Panc1 (cell line): ENCODE data around the gene MYO18A. TPM values are rescaled to one million over a fixed set of nuclear protein-coding genes. Genes with fewer than 3 reads are reported as not detected.

Source experiments
- ATAC-seq: fragments of 200-7000 bp; cut with Tn5 transposase; 2 replicates; pipeline ENCODE4 v1.9.1; 2020; ENCODE audit warnings: mild to moderate bottlenecking, moderate library complexity
- BruUV-seq: library from RNA; stranded (reverse); fragments of 400-500 nt; replicated peaks from 2 replicates; lab custom pipeline; 2021; lab: Mats Ljungman, UMichigan
- CTCF ChIA-PET: fragments of 300-600 bp; sonication (Branson Sonifier 250); formaldehyde crosslinking; loops from one replicate; lab custom pipeline; 2022; ENCODE audit warnings: antibody characterized with exemption; lab: Charles Lee
- POLR2A ChIA-PET: fragments of 300-600 bp; sonication (Branson Sonifier 250); formaldehyde crosslinking; loops from one replicate; lab custom pipeline; 2022; ENCODE audit warnings: antibody characterized with exemption; lab: Charles Lee
- DNase-seq: peaks from one replicate; pipeline ENCODE4 v3.0.0-alpha.2; 2010; ENCODE audit warnings: low read depth, low spot score
- H3K27ac ChIP-seq: 2 replicates; pipeline ENCODE4 v1.5.1; 2011; ENCODE audit warnings: mild to moderate bottlenecking, low read length, inconsistent platforms
- H3K27me3 ChIP-seq: fragments of 200-500 bp; sonication (Bioruptor generic); 2 replicates; pipeline ENCODE4 v1.6.0; 2014; ENCODE audit warnings: low read length, inconsistent platforms; ENCODE audit not compliant: control insufficient read depth, insufficient read depth
- H3K36me3 ChIP-seq: fragments of 200-500 bp; sonication (Bioruptor generic); 2 replicates; pipeline ENCODE4 v1.5.1; 2014; ENCODE audit warnings: inconsistent platforms, mild to moderate bottlenecking, low read length, moderate library complexity; ENCODE audit not compliant: control insufficient read depth, insufficient read depth
- H3K4me1 ChIP-seq: 2 replicates; pipeline ENCODE4 v1.5.1; 2011; ENCODE audit warnings: inconsistent platforms, mild to moderate bottlenecking, low read length, moderate library complexity; ENCODE audit not compliant: control insufficient read depth, insufficient read depth
- H3K4me3 ChIP-seq, 2 experiments: 2 replicates each; pipeline ENCODE4 v1.5.1; 2011 to 2012; ENCODE audit warnings: low read depth in 2 of 2, low read length in 2 of 2, mild to moderate bottlenecking in 2 of 2, inconsistent platforms in 1 of 2, moderate library complexity in 1 of 2
- H3K9me3 ChIP-seq: fragments of 200-500 bp; sonication (Bioruptor generic); 2 replicates; pipeline ENCODE4 v1.5.1; 2014; ENCODE audit warnings: low read depth, mild to moderate bottlenecking, inconsistent platforms, low read length, moderate library complexity; ENCODE audit not compliant: control insufficient read depth, insufficient read depth
- POLR2AphosphoS5 ChIP-seq: IDR thresholded peaks from 2 replicates; pipeline ENCODE4 v1.6.1; 2012; ENCODE audit warnings: mild to moderate bottlenecking, low read depth, low read length, moderate library complexity
- SIN3A ChIP-seq: IDR thresholded peaks from 2 replicates; pipeline ENCODE4 v1.6.1; 2012; ENCODE audit warnings: low read depth, mild to moderate bottlenecking, low read length, moderate library complexity, borderline replicate concordance; ENCODE audit not compliant: insufficient read depth
- TCF7L2 ChIP-seq: IDR thresholded peaks from 2 replicates; pipeline ENCODE4 v1.6.1; 2011; ENCODE audit warnings: mild to moderate bottlenecking, low read depth, low read length, inconsistent platforms
- in situ Hi-C: cut with HindIII; loops from 2 replicates; pipeline ENCODE4 v1.10.0; 2016; ENCODE audit warnings: low sequenced_read_pairs, low pct_unique_long_range_greater_than_20kb
- intact Hi-C: fragments of 100-400 bp; cut with micrococcal nuclease; formaldehyde crosslinking; loops from one replicate; pipeline ENCODE4 v1.10.0; 2022; ENCODE audit not compliant: unreplicated experiment
- total RNA-seq: library from RNA; stranded (reverse); gene quantifications from one replicate; pipeline ENCODE4 v1.2.1, GENCODE V29; 2021; ENCODE audit not compliant: unreplicated experiment
- TF ChIP-seq, protein P1 (sequence below), 2 experiments: IDR thresholded peaks; 2 replicates each; pipeline ENCODE4 v1.6.1; 2011 to 2012; ENCODE audit warnings: low read depth in 2 of 2, control low read depth in 1 of 2, low read length in 1 of 2, mild to moderate bottlenecking in 1 of 2, moderate library complexity in 1 of 2; ENCODE audit not compliant: insufficient read depth in 1 of 2
- TF ChIP-seq, protein P2 (sequence below): fragments of 450-650 bp; IDR thresholded peaks from 2 replicates; pipeline ENCODE4 v1.5.1; 2017; ENCODE audit warnings: mild to moderate bottlenecking

Gene MYO18A
- total RNA-seq, 1 experiment from 2014 or later, result 108 TPM

DNA sequence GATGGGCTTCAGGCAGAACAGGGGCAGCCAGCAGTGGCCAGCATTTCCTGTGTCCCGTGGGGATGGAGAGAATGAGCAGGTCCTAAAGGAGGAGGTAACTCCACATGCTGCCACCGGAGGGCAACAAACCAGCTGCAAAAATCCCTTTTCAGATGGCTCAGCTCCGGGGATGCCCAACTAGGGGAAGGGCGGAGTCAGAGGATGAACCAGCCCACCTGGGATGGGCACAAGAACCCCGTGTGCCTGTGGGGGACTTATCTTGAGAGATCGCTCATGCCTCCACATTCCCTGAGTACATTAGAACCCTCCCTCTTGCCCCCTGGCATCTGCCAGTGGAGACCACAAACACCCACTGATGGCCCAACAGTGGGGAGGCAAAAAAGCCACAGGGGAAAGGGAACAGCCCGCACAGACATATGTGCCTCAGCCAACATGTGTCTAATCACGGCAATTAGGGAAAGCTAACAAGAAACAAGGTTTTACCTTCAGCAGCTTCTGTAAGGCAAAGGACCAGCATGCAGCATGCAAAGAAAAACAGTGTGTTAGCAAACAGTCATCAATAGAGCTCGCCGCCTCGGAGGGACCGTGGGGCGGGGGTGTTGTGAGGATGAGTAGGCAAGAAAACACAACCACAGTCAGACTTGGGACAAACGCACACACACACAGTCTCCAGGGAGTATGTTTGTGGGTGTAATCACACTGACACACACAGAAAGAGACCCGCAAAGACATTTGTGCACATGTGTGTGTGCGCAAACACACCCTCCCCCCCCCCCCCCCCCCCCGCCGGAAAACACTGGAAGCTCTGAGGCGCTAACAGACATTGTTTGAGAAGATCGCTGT is 64.0 kb downstream of the MYO18A start:
- intact Hi-C loops, result no loop called here
- TF ChIP-seq SIN3A, result no peak
- no peak for TF ChIP-seq TCF7L2
- TF ChIP-seq POLR2AphosphoS5, result no peak
- TF ChIP-seq, protein P1, sequence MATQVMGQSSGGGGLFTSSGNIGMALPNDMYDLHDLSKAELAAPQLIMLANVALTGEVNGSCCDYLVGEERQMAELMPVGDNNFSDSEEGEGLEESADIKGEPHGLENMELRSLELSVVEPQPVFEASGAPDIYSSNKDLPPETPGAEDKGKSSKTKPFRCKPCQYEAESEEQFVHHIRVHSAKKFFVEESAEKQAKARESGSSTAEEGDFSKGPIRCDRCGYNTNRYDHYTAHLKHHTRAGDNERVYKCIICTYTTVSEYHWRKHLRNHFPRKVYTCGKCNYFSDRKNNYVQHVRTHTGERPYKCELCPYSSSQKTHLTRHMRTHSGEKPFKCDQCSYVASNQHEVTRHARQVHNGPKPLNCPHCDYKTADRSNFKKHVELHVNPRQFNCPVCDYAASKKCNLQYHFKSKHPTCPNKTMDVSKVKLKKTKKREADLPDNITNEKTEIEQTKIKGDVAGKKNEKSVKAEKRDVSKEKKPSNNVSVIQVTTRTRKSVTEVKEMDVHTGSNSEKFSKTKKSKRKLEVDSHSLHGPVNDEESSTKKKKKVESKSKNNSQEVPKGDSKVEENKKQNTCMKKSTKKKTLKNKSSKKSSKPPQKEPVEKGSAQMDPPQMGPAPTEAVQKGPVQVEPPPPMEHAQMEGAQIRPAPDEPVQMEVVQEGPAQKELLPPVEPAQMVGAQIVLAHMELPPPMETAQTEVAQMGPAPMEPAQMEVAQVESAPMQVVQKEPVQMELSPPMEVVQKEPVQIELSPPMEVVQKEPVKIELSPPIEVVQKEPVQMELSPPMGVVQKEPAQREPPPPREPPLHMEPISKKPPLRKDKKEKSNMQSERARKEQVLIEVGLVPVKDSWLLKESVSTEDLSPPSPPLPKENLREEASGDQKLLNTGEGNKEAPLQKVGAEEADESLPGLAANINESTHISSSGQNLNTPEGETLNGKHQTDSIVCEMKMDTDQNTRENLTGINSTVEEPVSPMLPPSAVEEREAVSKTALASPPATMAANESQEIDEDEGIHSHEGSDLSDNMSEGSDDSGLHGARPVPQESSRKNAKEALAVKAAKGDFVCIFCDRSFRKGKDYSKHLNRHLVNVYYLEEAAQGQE (IDR thresholded peaks at IDR 0.05; ENCODE audit: insufficient read depth in 1 of 2, low read depth in 2 of 2, low read length in 1 of 2), result no peak
- TF ChIP-seq, protein P2, sequence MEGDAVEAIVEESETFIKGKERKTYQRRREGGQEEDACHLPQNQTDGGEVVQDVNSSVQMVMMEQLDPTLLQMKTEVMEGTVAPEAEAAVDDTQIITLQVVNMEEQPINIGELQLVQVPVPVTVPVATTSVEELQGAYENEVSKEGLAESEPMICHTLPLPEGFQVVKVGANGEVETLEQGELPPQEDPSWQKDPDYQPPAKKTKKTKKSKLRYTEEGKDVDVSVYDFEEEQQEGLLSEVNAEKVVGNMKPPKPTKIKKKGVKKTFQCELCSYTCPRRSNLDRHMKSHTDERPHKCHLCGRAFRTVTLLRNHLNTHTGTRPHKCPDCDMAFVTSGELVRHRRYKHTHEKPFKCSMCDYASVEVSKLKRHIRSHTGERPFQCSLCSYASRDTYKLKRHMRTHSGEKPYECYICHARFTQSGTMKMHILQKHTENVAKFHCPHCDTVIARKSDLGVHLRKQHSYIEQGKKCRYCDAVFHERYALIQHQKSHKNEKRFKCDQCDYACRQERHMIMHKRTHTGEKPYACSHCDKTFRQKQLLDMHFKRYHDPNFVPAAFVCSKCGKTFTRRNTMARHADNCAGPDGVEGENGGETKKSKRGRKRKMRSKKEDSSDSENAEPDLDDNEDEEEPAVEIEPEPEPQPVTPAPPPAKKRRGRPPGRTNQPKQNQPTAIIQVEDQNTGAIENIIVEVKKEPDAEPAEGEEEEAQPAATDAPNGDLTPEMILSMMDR, result peak; percentile 75
- peak; percentile 42 for ATAC-seq
- Histone ChIP-seq H3K4me3 (no peak overlapping the region), H3K4me1 (peaks cover 5% of the 10 kb centered on the region; the same call in 1 of the 2 replicates), H3K27ac (no peak overlapping the region), H3K9me3 (no peaks in the 10 kb centered on the region), H3K27me3 (no peaks in the 10 kb centered on the region), H3K36me3 (peaks cover 3% of the 10 kb centered on the region)
- ChIA-PET CTCF (interaction anchor here (0.6 to 2.7 kb wide), 17 partner anchors 8 to 163 kb away, joined by 3 to 80 read pairs (median 4); no protein-coding TSS in a partner anchor), POLR2A (interaction anchor here (0.5 to 0.6 kb wide), 2 partner anchors 68 to 303 kb away, joined by 5 read pairs; no protein-coding TSS in a partner anchor)
- in situ Hi-C loops, result no loop called here
- no peak for DNase-seq
- BruUV-seq, result TSS peak; percentile 46

DNA sequence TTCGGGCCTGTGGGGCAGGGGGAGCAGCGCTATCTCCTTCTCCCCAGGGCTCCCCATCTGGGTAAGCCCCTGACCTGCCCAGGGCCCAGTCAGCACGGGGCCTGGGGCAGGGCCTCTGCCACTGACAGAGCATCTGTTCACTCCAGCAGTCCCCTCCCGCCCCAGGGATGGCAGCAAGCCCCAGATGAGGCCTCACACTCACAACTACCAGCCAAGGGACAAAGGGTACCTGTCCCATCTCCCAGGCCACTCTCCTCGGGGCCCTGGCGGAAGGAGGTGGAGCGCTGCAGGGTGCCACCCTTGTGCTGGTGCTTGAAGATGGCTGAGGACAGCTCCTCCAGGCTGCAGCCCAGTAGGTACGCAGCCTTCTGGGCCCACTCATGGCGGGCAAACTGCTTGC is 64.8 kb downstream of the MYO18A start:
- no peak for TF ChIP-seq TCF7L2
- TF ChIP-seq POLR2AphosphoS5, result no peak
- TF ChIP-seq, protein P1 (IDR thresholded peaks at IDR 0.05; ENCODE audit: insufficient read depth in 1 of 2, low read depth in 2 of 2, low read length in 1 of 2), result no peak
- TF ChIP-seq, protein P2, result no peak
- no peak for TF ChIP-seq SIN3A
- H3K4me3 ChIP-seq, result no peak overlapping the region
- peaks cover 3% of the 10 kb centered on the region for H3K36me3 ChIP-seq
- H3K27me3 ChIP-seq, result no peaks in the 10 kb centered on the region
- DNase-seq, result no peak
- in situ Hi-C loops, result no loop called here
- no TSS peak for BruUV-seq
- no peak overlapping the region for H3K27ac ChIP-seq
- no peaks in the 10 kb centered on the region for H3K9me3 ChIP-seq
- intact Hi-C loops, result no loop called here
- CTCF ChIA-PET, result interaction anchor here (0.9 to 2.7 kb wide), 5 partner anchors 9 to 151 kb away, joined by 3 to 80 read pairs (median 5); no protein-coding TSS in a partner anchor
- peaks cover 5% of the 10 kb centered on the region; the same call in 1 of the 2 replicates for H3K4me1 ChIP-seq
- POLR2A ChIA-PET, result interaction anchor here (0.5 kb wide), 1 partner anchor 302 kb away, joined by 5 read pairs; no protein-coding TSS in a partner anchor
- no peak for ATAC-seq
